HCT116 (cell line): Measurements from ENCODE around the gene SIN3B. TPM values are rescaled to one million over a fixed set of nuclear protein-coding genes. Genes with fewer than 3 reads are reported as not detected.

Experiments used
- ATAC-seq: fragments of 200-7000 bp; cut with Tn5 transposase; 2 replicates; pipeline ENCODE4 v1.9.1; 2020; ENCODE audit warnings: mild to moderate bottlenecking, moderate library complexity
- BruUV-seq: library from RNA; stranded (reverse); fragments of 400-500 nt; replicated peaks from 2 replicates; lab custom pipeline; 2021; lab: Mats Ljungman, UMichigan
- CTCF ChIA-PET: fragments of 300-600 bp; sonication (Branson Sonifier 250); formaldehyde crosslinking; loops from one replicate; lab custom pipeline; 2021; ENCODE audit warnings: antibody characterized with exemption; lab: Charles Lee
- POLR2A ChIA-PET: fragments of 300-600, 350-600 bp; sonication (Branson Sonifier 250); formaldehyde crosslinking; loops from one replicate; lab custom pipeline; 2021; ENCODE audit warnings: antibody characterized with exemption; lab: Charles Lee
- RAD21 ChIA-PET, 2 experiments: fragments of 300-600 bp; sonication (Branson Sonifier 250); formaldehyde crosslinking; loops; one replicate each; lab custom pipeline; 2023; ENCODE audit warnings: low total read pairs in 2 of 2; ENCODE audit not compliant: uncharacterized antibody in 2 of 2, unreplicated experiment in 2 of 2, low non-redundant PET in 1 of 2; lab: Charles Lee
- DNase-seq: peaks from one replicate; pipeline ENCODE4 v3.0.0-alpha.2; 2010; ENCODE audit warnings: low read depth, low spot score
- H2AFZ ChIP-seq: fragments of 200-600 bp; shearing (Covaris generic), sonication (generic); 2 replicates; pipeline ENCODE4 v1.6.1; 2017; ENCODE audit warnings: low read depth, mixed run types, mixed read lengths, antibody characterized with exemption, low read length; ENCODE audit not compliant: poor library complexity, severe bottlenecking
- H3K27ac ChIP-seq: 2 replicates; pipeline ENCODE4 v1.5.1; 2012; ENCODE audit warnings: low read depth, low read length
- H3K27me3 ChIP-seq: fragments of 200-600 bp; sonication (generic); 2 replicates; pipeline ENCODE4 v1.6.1; 2016; ENCODE audit warnings: mixed run types, low read length, mixed read lengths; ENCODE audit not compliant: insufficient read depth
- H3K36me3 ChIP-seq, 2 experiments: fragments of 200-500 bp in 1 of 2; fragments of 200-600 bp in 1 of 2; sonication (Bioruptor generic) in 1 of 2; sonication (generic) in 1 of 2; 2 replicates each; pipeline versions ENCODE4 v1.5.1 to v1.6.1; 2014 to 2016; ENCODE audit warnings: low read length in 2 of 2, inconsistent platforms in 1 of 2, mixed read lengths in 1 of 2, mixed run types in 1 of 2; ENCODE audit not compliant: insufficient read depth in 2 of 2, control insufficient read depth in 1 of 2
- H3K4me1 ChIP-seq, 2 experiments: fragments of 200-600 bp in 1 of 2; sonication (generic) in 1 of 2; 2 replicates each; pipeline versions ENCODE4 v1.5.1 to v1.6.1; 2012 to 2017; ENCODE audit warnings: low read length in 2 of 2, inconsistent platforms in 1 of 2, mild to moderate bottlenecking in 1 of 2, mixed read lengths in 1 of 2, mixed run types in 1 of 2, moderate library complexity in 1 of 2; ENCODE audit not compliant: insufficient read depth in 2 of 2, control insufficient read depth in 1 of 2
- H3K4me2 ChIP-seq: fragments of 200-600 bp; sonication (generic); 2 replicates; pipeline ENCODE4 v1.6.1; 2017; ENCODE audit warnings: mixed run types, low read length, mixed read lengths
- H3K4me3 ChIP-seq, 2 experiments: fragments of 200-600 bp in 1 of 2; sonication (generic) in 1 of 2; replicated peaks in 1 of 2; 2 replicates each; pipeline ENCODE4 v1.5.1; 2011 to 2016; ENCODE audit warnings: low read length in 2 of 2, control low read depth in 1 of 2, low read depth in 1 of 2, mild to moderate bottlenecking in 1 of 2, mixed read lengths in 1 of 2, mixed run types in 1 of 2
- H3K79me2 ChIP-seq: fragments of 200-600 bp; sonication (generic); 2 replicates; pipeline ENCODE4 v1.6.1; 2017; ENCODE audit warnings: mild to moderate bottlenecking, mixed run types, low read length, moderate library complexity, mixed read lengths; ENCODE audit not compliant: insufficient read depth
- H3K9ac ChIP-seq: fragments of 200-600 bp; sonication (generic); 2 replicates; pipeline ENCODE4 v1.6.1; 2016; ENCODE audit warnings: low read length, mixed read lengths
- H3K9me2 ChIP-seq: fragments of 200-600 bp; sonication (generic), shearing (Covaris generic); 2 replicates; pipeline ENCODE4 v1.6.1; 2017; ENCODE audit warnings: mixed run types, mild to moderate bottlenecking, moderate library complexity; ENCODE audit not compliant: insufficient read depth
- H3K9me3 ChIP-seq, 2 experiments: fragments of 200-500 bp in 1 of 2; fragments of 200-600 bp in 1 of 2; sonication (Bioruptor generic) in 1 of 2; sonication (generic) in 1 of 2; 2 replicates each; pipeline ENCODE4 v1.6.1; 2014 to 2017; ENCODE audit warnings: low read length in 2 of 2, mixed read lengths in 2 of 2, inconsistent platforms in 1 of 2, low read depth in 1 of 2, mild to moderate bottlenecking in 1 of 2, mixed run types in 1 of 2, moderate library complexity in 1 of 2; ENCODE audit not compliant: control insufficient read depth in 1 of 2, insufficient read depth in 1 of 2
- H4K20me1 ChIP-seq: fragments of 200-600 bp; sonication (generic), shearing (Covaris generic); 2 replicates; pipeline ENCODE4 v1.6.1; 2017; ENCODE audit warnings: mixed run types, mild to moderate bottlenecking, moderate library complexity; ENCODE audit not compliant: insufficient read depth
- CBX3 ChIP-seq: IDR thresholded peaks from 2 replicates; pipeline ENCODE4 v1.6.1; 2012; ENCODE audit warnings: low read depth
- ELF1 ChIP-seq: IDR thresholded peaks from 2 replicates; pipeline ENCODE4 v1.6.1; 2012; ENCODE audit warnings: low read depth, borderline replicate concordance
- JUND ChIP-seq: IDR thresholded peaks from 2 replicates; pipeline ENCODE4 v1.6.1; 2012
- POLR2A ChIP-seq: IDR thresholded peaks from 2 replicates; pipeline ENCODE4 v1.7.0; 2011; ENCODE audit warnings: borderline replicate concordance; ENCODE audit not compliant: insufficient read depth, insufficient read length; ENCODE audit errors: extremely low read depth
- POLR2AphosphoS5 ChIP-seq: IDR thresholded peaks from 2 replicates; pipeline ENCODE4 v1.6.1; 2011; ENCODE audit warnings: mild to moderate bottlenecking, low read depth, low read length, moderate library complexity
- SIN3A ChIP-seq: IDR thresholded peaks from 2 replicates; pipeline ENCODE4 v1.6.1; 2012; ENCODE audit warnings: low read depth
- SP1 ChIP-seq: IDR thresholded peaks from 2 replicates; pipeline ENCODE4 v1.6.1; 2012; ENCODE audit warnings: low read depth
- TCF7L2 ChIP-seq: IDR thresholded peaks from 2 replicates; pipeline ENCODE4 v1.7.0; 2011; ENCODE audit warnings: borderline replicate concordance, inconsistent platforms; ENCODE audit not compliant: insufficient read depth, insufficient read length; ENCODE audit errors: extremely low read depth
- intact Hi-C: fragments of 100-400 bp; cut with micrococcal nuclease; formaldehyde crosslinking; loops from 2 replicates; pipeline ENCODE4 v1.10.0; 2022
- total RNA-seq: library from RNA; stranded (reverse); gene quantifications from one replicate; pipeline ENCODE4 v1.2.1, GENCODE V29; 2021; ENCODE audit not compliant: unreplicated experiment
- TF ChIP-seq, protein P1 (sequence below): IDR thresholded peaks from 2 replicates; pipeline ENCODE4 v1.6.1; 2011; ENCODE audit warnings: mild to moderate bottlenecking, low read length, moderate library complexity; ENCODE audit not compliant: insufficient replicate concordance; ENCODE audit errors: extremely low read depth
- TF ChIP-seq, protein P2 (sequence below): IDR thresholded peaks from 2 replicates; pipeline ENCODE4 v1.6.1; 2012
- TF ChIP-seq, protein P3 (sequence below): IDR thresholded peaks from 2 replicates; pipeline ENCODE4 v1.6.1; 2012; ENCODE audit warnings: low read depth
- TF ChIP-seq, protein P4 (sequence below), 3 experiments: fragments of 200-600 bp in 1 of 3; sonication (generic) in 1 of 3; IDR thresholded peaks in 2 of 3; conservative IDR thresholded peaks in 1 of 3; 2 replicates each; pipeline ENCODE4 v1.5.1; 2012 to 2017; ENCODE audit warnings: low read depth in 2 of 3, low read length in 2 of 3, antibody characterized with exemption in 1 of 3, borderline replicate concordance in 1 of 3, control low read depth in 1 of 3, mild to moderate bottlenecking in 1 of 3, mixed read lengths in 1 of 3, mixed run types in 1 of 3, moderate library complexity in 1 of 3; ENCODE audit not compliant: insufficient read depth in 1 of 3

The SIN3B gene
- total RNA-seq, 1 experiment from 2014 or later, result 59.9 TPM

DNA sequence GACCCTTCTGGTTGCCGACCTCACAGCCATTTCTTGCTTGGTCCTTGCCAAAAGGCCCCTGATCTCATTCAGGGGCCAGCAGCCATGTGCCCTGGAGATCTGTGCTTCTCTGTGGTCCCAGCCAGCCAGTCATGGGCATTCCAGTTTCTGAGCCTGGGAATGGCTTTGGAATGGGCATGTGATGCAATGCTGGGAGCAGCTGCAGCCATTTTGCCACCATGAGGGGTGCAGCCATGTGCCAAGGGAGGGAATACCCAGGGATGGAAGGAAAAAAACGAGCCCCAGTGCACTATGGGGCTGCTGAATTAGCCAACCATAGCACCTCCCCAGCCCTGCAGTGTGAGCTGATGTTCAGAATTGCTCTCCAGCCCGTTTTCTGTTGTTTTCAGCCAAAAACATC lies 85.9 kb downstream of the SIN3B start:
- Histone ChIP-seq H3K4me1 (no peaks in the 10 kb centered on the region), H3K9ac (no peak overlapping the region), H3K27me3 (no peaks in the 10 kb centered on the region), H3K27ac (no peak overlapping the region), H4K20me1 (no peaks in the 10 kb centered on the region), H3K9me3 (peaks cover 13 to 19% of the 10 kb centered on the region in 2 experiments; a peak in 2 of 4 replicates), H3K9me2 (no peaks in the 10 kb centered on the region), H3K4me2 (no peak overlapping the region), H3K36me3 (no peaks in the 10 kb centered on the region), H3K4me3 (no peak overlapping the region), H2AFZ (no peak overlapping the region), H3K79me2 (no peaks in the 10 kb centered on the region)
- ATAC-seq (no peak), DNase-seq (no peak)
- intact Hi-C loops, result no loop called here
- ChIA-PET CTCF (no interaction called here), POLR2A (no interaction called here), RAD21 (no interaction called here)
- BruUV-seq, result no TSS peak
- TF ChIP-seq SP1, result no peak
- no peak for TF ChIP-seq POLR2AphosphoS5
- no peak for TF ChIP-seq CBX3
- TF ChIP-seq POLR2A, result no peak
- no peak for TF ChIP-seq JUND
- TF ChIP-seq, protein P1, sequence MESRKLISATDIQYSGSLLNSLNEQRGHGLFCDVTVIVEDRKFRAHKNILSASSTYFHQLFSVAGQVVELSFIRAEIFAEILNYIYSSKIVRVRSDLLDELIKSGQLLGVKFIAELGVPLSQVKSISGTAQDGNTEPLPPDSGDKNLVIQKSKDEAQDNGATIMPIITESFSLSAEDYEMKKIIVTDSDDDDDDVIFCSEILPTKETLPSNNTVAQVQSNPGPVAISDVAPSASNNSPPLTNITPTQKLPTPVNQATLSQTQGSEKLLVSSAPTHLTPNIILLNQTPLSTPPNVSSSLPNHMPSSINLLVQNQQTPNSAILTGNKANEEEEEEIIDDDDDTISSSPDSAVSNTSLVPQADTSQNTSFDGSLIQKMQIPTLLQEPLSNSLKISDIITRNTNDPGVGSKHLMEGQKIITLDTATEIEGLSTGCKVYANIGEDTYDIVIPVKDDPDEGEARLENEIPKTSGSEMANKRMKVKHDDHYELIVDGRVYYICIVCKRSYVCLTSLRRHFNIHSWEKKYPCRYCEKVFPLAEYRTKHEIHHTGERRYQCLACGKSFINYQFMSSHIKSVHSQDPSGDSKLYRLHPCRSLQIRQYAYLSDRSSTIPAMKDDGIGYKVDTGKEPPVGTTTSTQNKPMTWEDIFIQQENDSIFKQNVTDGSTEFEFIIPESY, result no peak
- no peak for TF ChIP-seq SIN3A
- TF ChIP-seq TCF7L2, result no peak

DNA sequence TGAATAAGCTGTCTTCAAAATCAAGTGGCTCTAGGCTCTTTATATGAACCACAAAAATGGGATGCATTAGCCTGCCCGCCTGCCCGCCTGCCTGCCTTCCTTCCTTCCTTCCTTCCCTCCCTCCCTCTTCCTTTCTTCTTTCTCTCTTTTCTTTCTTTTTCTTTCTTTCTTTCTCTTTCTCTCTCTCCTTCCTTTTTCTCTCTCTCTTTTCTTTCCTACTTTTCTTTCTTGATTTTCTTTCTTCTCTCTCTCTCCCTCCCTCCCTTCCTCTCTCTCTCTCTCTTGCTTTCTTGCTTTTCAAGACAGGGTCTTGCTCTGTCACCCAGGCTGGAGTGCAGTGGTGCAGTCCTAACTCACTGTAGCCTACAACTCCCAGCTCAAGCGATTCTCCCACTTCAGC lies 86.5 kb downstream of the SIN3B start:
- RAD21 ChIA-PET, result no interaction called here
- no peak for TF ChIP-seq POLR2A
- no peak for TF ChIP-seq SP1
- no peak for TF ChIP-seq SIN3A
- TF ChIP-seq ELF1, result no peak
- TF ChIP-seq, protein P2, sequence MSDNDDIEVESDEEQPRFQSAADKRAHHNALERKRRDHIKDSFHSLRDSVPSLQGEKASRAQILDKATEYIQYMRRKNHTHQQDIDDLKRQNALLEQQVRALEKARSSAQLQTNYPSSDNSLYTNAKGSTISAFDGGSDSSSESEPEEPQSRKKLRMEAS, result no peak
- TF ChIP-seq, protein P3, sequence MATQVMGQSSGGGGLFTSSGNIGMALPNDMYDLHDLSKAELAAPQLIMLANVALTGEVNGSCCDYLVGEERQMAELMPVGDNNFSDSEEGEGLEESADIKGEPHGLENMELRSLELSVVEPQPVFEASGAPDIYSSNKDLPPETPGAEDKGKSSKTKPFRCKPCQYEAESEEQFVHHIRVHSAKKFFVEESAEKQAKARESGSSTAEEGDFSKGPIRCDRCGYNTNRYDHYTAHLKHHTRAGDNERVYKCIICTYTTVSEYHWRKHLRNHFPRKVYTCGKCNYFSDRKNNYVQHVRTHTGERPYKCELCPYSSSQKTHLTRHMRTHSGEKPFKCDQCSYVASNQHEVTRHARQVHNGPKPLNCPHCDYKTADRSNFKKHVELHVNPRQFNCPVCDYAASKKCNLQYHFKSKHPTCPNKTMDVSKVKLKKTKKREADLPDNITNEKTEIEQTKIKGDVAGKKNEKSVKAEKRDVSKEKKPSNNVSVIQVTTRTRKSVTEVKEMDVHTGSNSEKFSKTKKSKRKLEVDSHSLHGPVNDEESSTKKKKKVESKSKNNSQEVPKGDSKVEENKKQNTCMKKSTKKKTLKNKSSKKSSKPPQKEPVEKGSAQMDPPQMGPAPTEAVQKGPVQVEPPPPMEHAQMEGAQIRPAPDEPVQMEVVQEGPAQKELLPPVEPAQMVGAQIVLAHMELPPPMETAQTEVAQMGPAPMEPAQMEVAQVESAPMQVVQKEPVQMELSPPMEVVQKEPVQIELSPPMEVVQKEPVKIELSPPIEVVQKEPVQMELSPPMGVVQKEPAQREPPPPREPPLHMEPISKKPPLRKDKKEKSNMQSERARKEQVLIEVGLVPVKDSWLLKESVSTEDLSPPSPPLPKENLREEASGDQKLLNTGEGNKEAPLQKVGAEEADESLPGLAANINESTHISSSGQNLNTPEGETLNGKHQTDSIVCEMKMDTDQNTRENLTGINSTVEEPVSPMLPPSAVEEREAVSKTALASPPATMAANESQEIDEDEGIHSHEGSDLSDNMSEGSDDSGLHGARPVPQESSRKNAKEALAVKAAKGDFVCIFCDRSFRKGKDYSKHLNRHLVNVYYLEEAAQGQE, result no peak
- TF ChIP-seq POLR2AphosphoS5, result no peak
- TF ChIP-seq, protein P4, sequence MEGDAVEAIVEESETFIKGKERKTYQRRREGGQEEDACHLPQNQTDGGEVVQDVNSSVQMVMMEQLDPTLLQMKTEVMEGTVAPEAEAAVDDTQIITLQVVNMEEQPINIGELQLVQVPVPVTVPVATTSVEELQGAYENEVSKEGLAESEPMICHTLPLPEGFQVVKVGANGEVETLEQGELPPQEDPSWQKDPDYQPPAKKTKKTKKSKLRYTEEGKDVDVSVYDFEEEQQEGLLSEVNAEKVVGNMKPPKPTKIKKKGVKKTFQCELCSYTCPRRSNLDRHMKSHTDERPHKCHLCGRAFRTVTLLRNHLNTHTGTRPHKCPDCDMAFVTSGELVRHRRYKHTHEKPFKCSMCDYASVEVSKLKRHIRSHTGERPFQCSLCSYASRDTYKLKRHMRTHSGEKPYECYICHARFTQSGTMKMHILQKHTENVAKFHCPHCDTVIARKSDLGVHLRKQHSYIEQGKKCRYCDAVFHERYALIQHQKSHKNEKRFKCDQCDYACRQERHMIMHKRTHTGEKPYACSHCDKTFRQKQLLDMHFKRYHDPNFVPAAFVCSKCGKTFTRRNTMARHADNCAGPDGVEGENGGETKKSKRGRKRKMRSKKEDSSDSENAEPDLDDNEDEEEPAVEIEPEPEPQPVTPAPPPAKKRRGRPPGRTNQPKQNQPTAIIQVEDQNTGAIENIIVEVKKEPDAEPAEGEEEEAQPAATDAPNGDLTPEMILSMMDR (IDR thresholded peaks at IDR 0.05 in 2 of 3, conservative IDR thresholded peaks at IDR 0.05 in 1 of 3; ENCODE audit: borderline replicate concordance in 1 of 3, insufficient read depth in 1 of 3, low read depth in 2 of 3, low read length in 2 of 3), result no peak

More for the DNA sequence above, 86.5 kb downstream of the SIN3B start:
- H3K9ac ChIP-seq, result no peak overlapping the region
- intact Hi-C loops, result no loop called here
- no peaks in the 10 kb centered on the region for H3K27me3 ChIP-seq
- H3K9me2 ChIP-seq, result no peaks in the 10 kb centered on the region
- H2AFZ ChIP-seq, result no peak overlapping the region
- CTCF ChIA-PET, result interaction anchor here (1.0 kb wide), 1 partner anchor 17 kb away, joined by 4 read pairs; no protein-coding TSS in a partner anchor
- no peaks in the 10 kb centered on the region for H4K20me1 ChIP-seq
- BruUV-seq, result no TSS peak
- ATAC-seq (no peak), DNase-seq (no peak)
- no peaks in the 10 kb centered on the region for H3K36me3 ChIP-seq
- H3K27ac ChIP-seq, result no peak overlapping the region
- peaks cover under 1 to 4% of the 10 kb centered on the region in 2 experiments; a peak in 3 of 4 replicates for H3K4me1 ChIP-seq
- no peak overlapping the region for H3K4me3 ChIP-seq
- no peak overlapping the region for H3K4me2 ChIP-seq
- POLR2A ChIA-PET, result no interaction called here
- peaks cover 13 to 19% of the 10 kb centered on the region in 2 experiments; a peak in 2 of 4 replicates for H3K9me3 ChIP-seq
- no peaks in the 10 kb centered on the region for H3K79me2 ChIP-seq
